Naive thymus-derived CD4-positive, alpha-beta T cell (primary cell): ENCODE measurements around the gene CREB3L2. TPM values are rescaled to one million over a fixed set of nuclear protein-coding genes. Genes with fewer than 3 reads are reported as not detected.

Source experiments
- ATAC-seq: fragments of 150-1000 bp; cut with Tn5 transposase; 2 replicates; pipeline ENCODE4 v1.10.0; 2021; ENCODE audit warnings: mild to moderate bottlenecking, moderate library complexity
- CTCF ChIA-PET: fragments of 350-600 bp; sonication (Branson Sonifier 250); formaldehyde crosslinking; loops from one replicate; lab custom pipeline; 2021; ENCODE audit warnings: antibody characterized with exemption; lab: Charles Lee
- POLR2A ChIA-PET: fragments of 350-600 bp; sonication (Branson Sonifier 250); formaldehyde crosslinking; loops from one replicate; lab custom pipeline; 2021; ENCODE audit warnings: antibody characterized with exemption, inconsistent platforms; lab: Charles Lee
- DNase-seq, 9 donors: peaks; one replicate each; pipeline versions ENCODE4 v3.0.0 to v3.0.0-alpha.2; 2020 to 2022; ENCODE audit warnings: mixed read lengths in 1 of 9
- H3K27ac ChIP-seq: one replicate; pipeline ENCODE4 v1.7.0; 2013; ENCODE audit warnings: mild to moderate bottlenecking, low read depth, low read length, moderate library complexity
- H3K27me3 ChIP-seq, 2 donors: one replicate each; pipeline ENCODE4 v1.7.0; 2013; ENCODE audit warnings: low read length in 2 of 2, mild to moderate bottlenecking in 2 of 2, moderate library complexity in 2 of 2; ENCODE audit not compliant: control insufficient read depth in 2 of 2, insufficient read depth in 2 of 2
- H3K36me3 ChIP-seq, 3 experiments: 1 replicate in 2 of 3; 2 replicates in 1 of 3; pipeline ENCODE4 v1.7.0; 2013; ENCODE audit warnings: low read length in 3 of 3, mild to moderate bottlenecking in 3 of 3, moderate library complexity in 1 of 3; ENCODE audit not compliant: insufficient read depth in 3 of 3, control insufficient read depth in 2 of 3
- H3K4me1 ChIP-seq, 2 donors: one replicate each; pipeline ENCODE4 v1.7.0; 2013; ENCODE audit warnings: low read length in 2 of 2, mild to moderate bottlenecking in 2 of 2, moderate library complexity in 1 of 2; ENCODE audit not compliant: control insufficient read depth in 2 of 2, insufficient read depth in 2 of 2
- H3K4me3 ChIP-seq: 2 replicates; pipeline ENCODE4 v1.7.0; 2013; ENCODE audit warnings: mild to moderate bottlenecking, low read length
- H3K9me3 ChIP-seq, 3 experiments: 1 replicate in 2 of 3; 2 replicates in 1 of 3; pipeline ENCODE4 v1.7.0; 2013; ENCODE audit warnings: low read length in 3 of 3; ENCODE audit not compliant: control insufficient read depth in 2 of 3
- H3K27ac Mint-ChIP-seq, 9 donors: one replicate each; pipeline ENCODE4 v1.8.0; 2020 to 2022; ENCODE audit warnings: mixed read lengths in 9 of 9, mild to moderate bottlenecking in 8 of 9, moderate library complexity in 5 of 9, inconsistent platforms in 2 of 9
- H3K27me3 Mint-ChIP-seq, 5 donors: one replicate each; pipeline ENCODE4 v1.8.0; 2021 to 2022; ENCODE audit warnings: mixed read lengths in 5 of 5, mild to moderate bottlenecking in 1 of 5
- H3K36me3 Mint-ChIP-seq, 5 donors: one replicate each; pipeline ENCODE4 v1.8.0; 2020 to 2022; ENCODE audit warnings: mixed read lengths in 5 of 5, mild to moderate bottlenecking in 3 of 5, inconsistent platforms in 1 of 5
- H3K4me1 Mint-ChIP-seq, 7 donors: one replicate each; pipeline ENCODE4 v1.8.0; 2020 to 2022; ENCODE audit warnings: mixed read lengths in 7 of 7, mild to moderate bottlenecking in 3 of 7, inconsistent platforms in 1 of 7
- H3K4me3 Mint-ChIP-seq, 10 donors: one replicate each; pipeline ENCODE4 v1.8.0; 2020 to 2022; ENCODE audit warnings: mild to moderate bottlenecking in 10 of 10, mixed read lengths in 10 of 10, moderate library complexity in 6 of 10, inconsistent platforms in 2 of 10
- H3K9me3 Mint-ChIP-seq, 11 donors: one replicate each; pipeline ENCODE4 v1.8.0; 2020 to 2022; ENCODE audit warnings: mixed read lengths in 11 of 11, mild to moderate bottlenecking in 4 of 11, inconsistent platforms in 1 of 11, moderate library complexity in 1 of 11
- intact Hi-C, 2 donors: fragments of 100-400 bp; cut with micrococcal nuclease; formaldehyde crosslinking; loops; one replicate each; pipeline ENCODE4 v1.15.1; 2023
- polyA plus RNA-seq, 2 donors: library from polyadenylated mRNA; unstranded; fragments of 300-500 nt; fragmentation: Illumina TruSeq; gene quantifications; one replicate each; pipeline ENCODE4 v1.2.3, GENCODE V29; 2021
- total RNA-seq, 6 experiments: library from RNA in 5 of 6; stranded (reverse) in 5 of 6; gene quantifications; 1 replicate in 5 of 6; 2 replicates in 1 of 6; pipeline ENCODE4 v1.2.3 and lab custom pipeline; 2021 to 2026

The CREB3L2 gene
- total and polyA plus RNA-seq, 7 experiments from 2014 or later: 5.3 to 46.2 (median 18.1) TPM

GRCh38 chr7:137873979-137874777, 127.7 kb downstream of the CREB3L2 start:
- Mint-ChIP-seq H3K4me3 (no peak overlapping the region), H3K9me3 (peaks cover 0 to 2% (median 0%) of the 10 kb centered on the region in 11 donors), H3K4me1 (peaks cover 0 to 16% (median 0%) of the 10 kb centered on the region in 7 donors), H3K36me3 (peaks cover under 1 to 73% (median 31%) of the 10 kb centered on the region in 5 donors), H3K27ac (peak overlapping the region in 1 of 9 donors; percentile 2), H3K27me3 (no peaks in the 10 kb centered on the region)
- Histone ChIP-seq H3K9me3 (no peaks in the 10 kb centered on the region), H3K4me1 (no peaks in the 10 kb centered on the region), H3K27ac (no peak overlapping the region), H3K27me3 (no peaks in the 10 kb centered on the region), H3K36me3 (peaks cover 0 to 1% (median 0%) of the 10 kb centered on the region in 3 experiments), H3K4me3 (no peak overlapping the region)
- POLR2A ChIA-PET: no interaction called here
- intact Hi-C loops: no loop called here
- ATAC-seq (no peak), DNase-seq (no peak)
- CTCF ChIA-PET: no interaction called here

- Mint-ChIP-seq H3K27ac (peak overlapping the region in 1 of 9 donors; percentile 2), H3K4me3 (no peak overlapping the region), H3K9me3 (peaks cover 0 to 2% (median 0%) of the 10 kb centered on the region in 11 donors), H3K36me3 (peaks cover 0 to 67% (median 27%) of the 10 kb centered on the region in 5 donors), H3K27me3 (no peaks in the 10 kb centered on the region), H3K4me1 (peaks cover 0 to 15% (median 0%) of the 10 kb centered on the region in 7 donors)
- no peak overlapping the region for H3K27ac ChIP-seq
- CTCF ChIA-PET: no interaction called here
- no peaks in the 10 kb centered on the region for H3K4me1 ChIP-seq
- POLR2A ChIA-PET: no interaction called here
- intact Hi-C loops: no loop called here
- H3K4me3 ChIP-seq: no peak overlapping the region
- no peaks in the 10 kb centered on the region for H3K36me3 ChIP-seq
- ATAC-seq (no peak), DNase-seq (peak in 1 of 9 donors; percentile 30)
- no peaks in the 10 kb centered on the region for H3K27me3 ChIP-seq
- H3K9me3 ChIP-seq: no peaks in the 10 kb centered on the region
Measured at GRCh38 chr7:137873524-137873923, 128.4 kb downstream of the CREB3L2 start.

GRCh38 chr7:137871170-137871915, 130.5 kb downstream of the CREB3L2 start:
- intact Hi-C loops: no loop called here
- Histone ChIP-seq H3K27ac (no peak overlapping the region), H3K36me3 (no peaks in the 10 kb centered on the region), H3K4me1 (no peaks in the 10 kb centered on the region), H3K27me3 (no peaks in the 10 kb centered on the region), H3K4me3 (no peak overlapping the region), H3K9me3 (no peaks in the 10 kb centered on the region)
- H3K9me3 Mint-ChIP-seq: peaks cover 1 to 17% (median 4%) of the 10 kb centered on the region in 11 donors
- no peaks in the 10 kb centered on the region for H3K27me3 Mint-ChIP-seq
- H3K4me3 Mint-ChIP-seq: no peak overlapping the region
- peaks cover 0 to 15% (median 0%) of the 10 kb centered on the region in 7 donors for H3K4me1 Mint-ChIP-seq
- POLR2A ChIA-PET: no interaction called here
- CTCF ChIA-PET: no interaction called here
- no peak for ATAC-seq
- H3K36me3 Mint-ChIP-seq: peaks cover 11 to 69% (median 39%) of the 10 kb centered on the region in 5 donors
- H3K27ac Mint-ChIP-seq: no peak overlapping the region
- DNase-seq: no peak

GRCh38 chr7:137870684-137871083, 131.2 kb downstream of the CREB3L2 start:
- no peak for DNase-seq
- H3K27me3 ChIP-seq: no peaks in the 10 kb centered on the region
- H3K27ac ChIP-seq: no peak overlapping the region
- CTCF ChIA-PET: interaction anchor here (0.6 kb wide), 1 partner anchor 144 kb away, joined by 3 read pairs; no protein-coding TSS in a partner anchor
- Mint-ChIP-seq H3K27ac (no peak overlapping the region), H3K4me1 (peaks cover 0 to 15% (median 0%) of the 10 kb centered on the region in 7 donors), H3K4me3 (no peak overlapping the region), H3K36me3 (peaks cover 14 to 71% (median 45%) of the 10 kb centered on the region in 5 donors), H3K9me3 (peaks cover 3 to 24% (median 8%) of the 10 kb centered on the region in 11 donors), H3K27me3 (no peaks in the 10 kb centered on the region)
- peaks cover 0 to 4% (median 0%) of the 10 kb centered on the region in 3 experiments for H3K9me3 ChIP-seq
- intact Hi-C loops: no loop called here
- no peaks in the 10 kb centered on the region for H3K4me1 ChIP-seq
- H3K4me3 ChIP-seq: no peak overlapping the region
- H3K36me3 ChIP-seq: no peaks in the 10 kb centered on the region
- ATAC-seq: no peak
- POLR2A ChIA-PET: no interaction called here

- POLR2A ChIA-PET: no interaction called here
Measured at GRCh38 chr7:137870078-137870477, 131.8 kb downstream of the CREB3L2 start.

GRCh38 chr7:137869260-137869659, 132.6 kb downstream of the CREB3L2 start:
- POLR2A ChIA-PET: no interaction called here
- H3K27ac Mint-ChIP-seq: no peak overlapping the region
- no peaks in the 10 kb centered on the region for H3K36me3 ChIP-seq
- CTCF ChIA-PET: no interaction called here
- no peaks in the 10 kb centered on the region for H3K27me3 Mint-ChIP-seq
- H3K36me3 Mint-ChIP-seq: peaks cover 19 to 71% (median 54%) of the 10 kb centered on the region in 5 donors
- H3K4me1 ChIP-seq: no peaks in the 10 kb centered on the region
- H3K9me3 ChIP-seq: peaks cover 0 to 4% (median 0%) of the 10 kb centered on the region in 3 experiments
- no peak overlapping the region for H3K27ac ChIP-seq
- no peak overlapping the region for H3K4me3 ChIP-seq
- H3K9me3 Mint-ChIP-seq: peaks cover 3 to 29% (median 12%) of the 10 kb centered on the region in 11 donors
- H3K4me1 Mint-ChIP-seq: peaks cover 0 to 12% (median 0%) of the 10 kb centered on the region in 7 donors
- DNase-seq (no peak), ATAC-seq (no peak)
- intact Hi-C loops: no loop called here
- no peaks in the 10 kb centered on the region for H3K27me3 ChIP-seq
- H3K4me3 Mint-ChIP-seq: no peak overlapping the region

More at GRCh38 chr7:137870078-137870477, 131.8 kb downstream of the CREB3L2 start:
- DNase-seq: no peak
- Mint-ChIP-seq H3K9me3 (peaks cover 3 to 29% (median 11%) of the 10 kb centered on the region in 11 donors), H3K4me3 (no peak overlapping the region), H3K27me3 (no peaks in the 10 kb centered on the region), H3K27ac (no peak overlapping the region), H3K4me1 (peaks cover 0 to 15% (median 0%) of the 10 kb centered on the region in 7 donors), H3K36me3 (peaks cover 19 to 72% (median 51%) of the 10 kb centered on the region in 5 donors)
- CTCF ChIA-PET: interaction anchor here (0.7 kb wide), 1 partner anchor 206 kb away, joined by 3 read pairs; no protein-coding TSS in a partner anchor
- H3K9me3 ChIP-seq: peaks cover 0 to 4% (median 0%) of the 10 kb centered on the region in 3 experiments
- H3K27ac ChIP-seq: no peak overlapping the region
- ATAC-seq: no peak
- no peaks in the 10 kb centered on the region for H3K36me3 ChIP-seq
- H3K4me3 ChIP-seq: no peak overlapping the region
- H3K27me3 ChIP-seq: no peaks in the 10 kb centered on the region
- no peaks in the 10 kb centered on the region for H3K4me1 ChIP-seq
- intact Hi-C loops: no loop called here
